Activated CD4-positive, alpha-beta T cell treated with anti-CD3 and anti-CD28 coated beads for 1 hour (primary cell): ENCODE measurements around the gene C2orf15.
"Not testable (repeated sequence)": the region's sequence is repeated elsewhere in the genome, so short reads cannot be mapped to it uniquely, and the experiment has no call there.

Experiments
- DNase-seq: peaks from one replicate; pipeline ENCODE4 v3.0.0-alpha.2; 2020

C2orf15 gene

GRCh38 chr2:99141110-99142108 is at the start of gene C2orf15:
TSS of gene C2orf15 (plus strand) at chr2:99141707. CDS start at chr2:99150559, 8,852 bp downstream.
- DNase-seq = peak; percentile 95

- DNase-seq = no peak
Measured at GRCh38 chr2:99096728-99097127, 44.8 kb upstream of the C2orf15 start.

- no peak for DNase-seq
Measured at GRCh38 chr2:99101697-99102096, 39.8 kb upstream of the C2orf15 start.

GRCh38 chr2:99104006-99104405 is 37.5 kb upstream of the C2orf15 start:
- no peak for DNase-seq

- DNase-seq = no peak
Measured at GRCh38 chr2:99106913-99107312, 34.6 kb upstream of the C2orf15 start.

GRCh38 chr2:99111236-99111635 is 30.3 kb upstream of the C2orf15 start:
- DNase-seq = no peak

GRCh38 chr2:99111945-99112344 is 29.6 kb upstream of the C2orf15 start:
- DNase-seq = no peak

GRCh38 chr2:99112617-99113016 is 28.9 kb upstream of the C2orf15 start:
- DNase-seq = no peak

GRCh38 chr2:99127981-99128380 is 13.5 kb upstream of the C2orf15 start:
- DNase-seq = no peak

- DNase-seq = not testable (repeated sequence)
Measured at GRCh38 chr2:99135044-99135556, 6.4 kb upstream of the C2orf15 start.

GRCh38 chr2:99139003-99139402 is 2.5 kb upstream of the C2orf15 start:
- DNase-seq = no peak

- DNase-seq = no peak
Measured at GRCh38 chr2:99140056-99140859, 1.2 kb upstream of the C2orf15 start.

GRCh38 chr2:99140860-99141109 is 722 bp upstream of the C2orf15 start:
- DNase-seq = no peak

- DNase-seq = no peak
Measured at GRCh38 chr2:99150706-99151105, 9.2 kb downstream of the C2orf15 start.

GRCh38 chr2:99152199-99152895 is 10.8 kb downstream of the C2orf15 start:
- no peak for DNase-seq

GRCh38 chr2:99153921-99154604 is 12.6 kb downstream of the C2orf15 start:
- DNase-seq = no peak

GRCh38 chr2:99154643-99155536 is 13.4 kb downstream of the C2orf15 start, which contains the start of the genes LIPT1 and TSGA10:
TSS of gene LIPT1 (plus strand) at chr2:99154967. CDS start at chr2:99161958, 6,991 bp downstream.
TSS of gene TSGA10 (minus strand) at chr2:99154942. CDS start at chr2:99109439, 45,503 bp downstream.
- DNase-seq = peak; percentile 87

- DNase-seq = no peak
Measured at GRCh38 chr2:99156891-99157290, 15.4 kb downstream of the C2orf15 start.

GRCh38 chr2:99158599-99158998 is 17.1 kb downstream of the C2orf15 start:
- no peak for DNase-seq

- DNase-seq = no peak
Measured at GRCh38 chr2:99159594-99159993, 18.1 kb downstream of the C2orf15 start.

- DNase-seq = no peak
Measured at GRCh38 chr2:99166218-99166617, 24.7 kb downstream of the C2orf15 start.
